Astrocyte of the hippocampus (primary cell): ENCODE data around the gene SLC19A2.
A peak's percentile ranks its signal among the peaks of the same experiment; 100 is the strongest.
"Not testable (repeated sequence)": the region's sequence is repeated elsewhere in the genome, so short reads cannot be mapped to it uniquely, and the experiment has no call there.

Source experiments
- DNase-seq: peaks from one replicate; pipeline ENCODE4 v3.0.0; 2011; ENCODE audit warnings: low read depth, low spot score

SLC19A2 gene

GRCh38 chr1:169485431-169486280, at the start of gene SLC19A2:
SLC19A2 (minus strand) TSS chr1:169485944; CDS start chr1:169485766, 178 bp downstream.
- DNase-seq, result peak; percentile 100

GRCh38 chr1:169534653-169535052, 48.9 kb upstream of the SLC19A2 start:
- DNase-seq, result no peak

GRCh38 chr1:169533528-169534190, 47.9 kb upstream of the SLC19A2 start:
- DNase-seq, result not testable (repeated sequence)

GRCh38 chr1:169530448-169530847, 44.7 kb upstream of the SLC19A2 start:
- DNase-seq, result no peak

DNA sequence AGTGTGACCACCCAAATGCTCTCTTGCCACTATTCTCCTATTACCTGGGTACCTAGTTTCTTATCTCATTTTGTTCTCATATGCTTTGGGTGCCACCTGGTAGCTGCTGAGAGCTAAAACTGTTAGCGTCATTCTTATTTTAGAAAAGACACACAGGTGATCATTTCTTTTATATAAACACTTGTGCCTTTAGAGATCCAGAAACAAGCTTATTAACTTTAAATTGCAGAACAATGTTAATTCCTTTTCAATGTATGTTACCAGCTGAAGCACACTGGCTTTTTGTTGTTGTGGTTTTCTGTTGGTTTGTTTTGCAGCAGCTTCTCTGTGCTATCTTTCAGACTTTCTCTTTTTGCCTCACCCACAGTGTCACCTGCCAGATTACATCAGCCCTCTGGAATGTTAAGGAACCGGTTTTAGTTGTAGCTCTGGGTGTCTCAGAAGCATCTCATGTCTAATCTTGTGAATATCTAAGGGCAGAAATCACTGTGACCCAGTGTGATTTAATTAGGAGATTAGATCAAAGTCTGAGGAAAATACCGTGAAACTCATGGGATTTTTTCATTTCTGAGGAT, 43.4 kb upstream of the SLC19A2 start:
- peak; percentile 63 for DNase-seq

- DNase-seq, result no peak
Measured at GRCh38 chr1:169528215-169529067, 42.7 kb upstream of the SLC19A2 start.

DNA sequence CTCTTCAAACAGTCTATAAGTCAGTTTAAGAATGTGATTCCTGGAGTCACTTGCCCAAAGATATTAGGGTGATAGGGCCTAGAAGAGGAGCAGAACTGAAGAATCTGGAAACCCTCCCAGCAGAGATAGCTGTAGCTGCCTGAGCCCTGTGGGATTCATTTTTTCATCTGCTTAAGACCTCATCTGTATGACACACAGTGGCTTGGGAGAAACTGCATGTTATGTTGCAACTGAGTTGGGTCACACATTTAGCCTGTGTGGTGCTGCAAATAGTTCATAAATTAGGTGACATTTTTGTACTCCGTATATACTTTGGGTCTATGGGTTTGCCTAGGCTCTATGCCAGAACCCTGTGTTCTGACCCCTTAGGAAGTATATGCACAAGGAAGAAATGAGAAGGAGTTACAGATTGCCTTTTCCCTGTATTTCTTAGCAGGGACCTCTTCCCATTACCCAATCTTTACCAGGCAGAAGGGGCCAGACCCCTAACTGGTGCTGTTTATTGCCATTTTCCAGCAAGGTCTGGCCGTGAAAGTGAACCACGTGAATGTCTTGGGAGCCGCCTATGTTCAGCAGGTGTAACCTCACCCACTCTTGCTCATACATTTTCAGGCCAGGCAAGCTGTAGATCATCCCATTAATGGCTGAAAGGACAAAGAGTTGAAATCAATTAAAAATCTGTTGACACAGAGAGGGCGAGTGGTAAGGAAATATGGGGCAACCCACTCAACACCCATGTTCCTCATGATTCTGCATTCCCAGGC, 41.9 kb upstream of the SLC19A2 start:
- no peak for DNase-seq

DNA sequence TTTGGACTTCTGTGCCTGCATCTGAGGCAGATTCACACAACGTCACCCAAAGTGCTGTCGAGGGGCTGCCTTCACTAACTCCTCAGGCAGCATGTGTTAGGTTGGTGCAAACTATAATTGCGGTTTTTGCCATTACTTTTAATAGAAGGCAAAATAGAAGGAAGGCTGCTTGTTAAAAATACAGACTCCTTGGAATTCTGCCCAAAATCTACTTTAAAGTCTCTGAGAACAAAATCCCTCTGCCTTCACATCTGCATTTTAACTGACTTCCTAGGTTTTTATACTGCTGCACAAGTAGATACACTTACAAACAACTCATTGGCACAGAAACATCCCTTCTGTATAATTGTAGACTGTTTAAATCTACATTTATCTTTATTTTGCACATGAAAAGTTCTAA, 41.3 kb upstream of the SLC19A2 start:
- DNase-seq, result no peak

DNA sequence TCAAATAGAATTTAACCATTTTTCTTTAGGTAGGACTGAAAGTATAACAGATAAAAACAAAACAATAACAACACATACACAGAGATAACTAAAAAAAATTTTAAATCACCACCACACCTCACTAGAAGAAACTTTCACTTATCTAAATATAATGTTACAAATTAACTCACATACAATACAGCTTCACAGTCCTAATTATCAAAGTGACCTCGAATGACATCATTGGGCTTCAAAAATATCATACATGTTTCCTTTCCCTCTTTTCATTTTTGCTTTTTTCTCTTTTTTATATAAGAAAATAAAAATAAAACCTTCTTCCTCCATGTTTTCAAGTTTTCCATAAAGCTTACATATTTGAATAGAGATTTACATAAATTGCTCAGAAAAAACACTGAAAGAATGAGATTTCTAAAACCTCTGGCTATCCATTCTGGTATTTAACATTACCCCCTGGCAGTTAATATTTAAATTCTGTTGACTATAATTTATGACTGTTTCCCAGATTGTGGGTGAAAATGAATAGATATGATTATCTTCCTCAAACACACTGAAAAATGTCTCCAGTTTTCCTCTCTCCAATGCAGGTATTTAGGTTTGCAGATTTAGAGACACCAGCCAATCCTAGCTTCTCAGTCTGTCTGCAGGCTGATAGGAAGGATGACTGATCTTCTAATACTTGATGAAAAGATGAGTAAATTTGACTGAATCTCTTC, 40.5 kb upstream of the SLC19A2 start:
- DNase-seq, result no peak

GRCh38 chr1:169525391-169525790, 39.6 kb upstream of the SLC19A2 start:
- no peak for DNase-seq

GRCh38 chr1:169523904-169524303, 38.2 kb upstream of the SLC19A2 start:
- no peak for DNase-seq

DNA sequence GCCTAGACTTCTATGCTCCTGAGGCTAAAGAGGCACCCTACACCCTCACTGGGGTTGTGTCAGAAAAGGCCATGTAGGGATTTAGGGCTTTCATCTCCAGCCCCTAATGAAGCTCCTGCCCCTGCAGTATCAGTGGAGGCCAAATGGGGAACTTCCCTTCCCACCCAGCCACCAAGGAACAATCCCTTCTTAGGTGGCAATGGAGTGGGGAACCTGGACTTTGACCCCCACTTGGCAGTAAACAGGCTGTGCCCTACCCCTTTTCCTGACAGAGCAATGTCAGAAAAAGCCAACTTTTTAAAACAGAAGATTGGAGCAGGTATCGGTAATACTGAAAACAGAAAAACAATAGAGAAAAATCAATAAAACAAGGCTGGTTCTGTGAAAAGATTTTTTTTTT, 35.5 kb upstream of the SLC19A2 start:
- no peak for DNase-seq

GRCh38 chr1:169517558-169518186, 31.9 kb upstream of the SLC19A2 start:
- no peak for DNase-seq

GRCh38 chr1:169515641-169516040, 29.9 kb upstream of the SLC19A2 start:
- DNase-seq, result no peak

DNA sequence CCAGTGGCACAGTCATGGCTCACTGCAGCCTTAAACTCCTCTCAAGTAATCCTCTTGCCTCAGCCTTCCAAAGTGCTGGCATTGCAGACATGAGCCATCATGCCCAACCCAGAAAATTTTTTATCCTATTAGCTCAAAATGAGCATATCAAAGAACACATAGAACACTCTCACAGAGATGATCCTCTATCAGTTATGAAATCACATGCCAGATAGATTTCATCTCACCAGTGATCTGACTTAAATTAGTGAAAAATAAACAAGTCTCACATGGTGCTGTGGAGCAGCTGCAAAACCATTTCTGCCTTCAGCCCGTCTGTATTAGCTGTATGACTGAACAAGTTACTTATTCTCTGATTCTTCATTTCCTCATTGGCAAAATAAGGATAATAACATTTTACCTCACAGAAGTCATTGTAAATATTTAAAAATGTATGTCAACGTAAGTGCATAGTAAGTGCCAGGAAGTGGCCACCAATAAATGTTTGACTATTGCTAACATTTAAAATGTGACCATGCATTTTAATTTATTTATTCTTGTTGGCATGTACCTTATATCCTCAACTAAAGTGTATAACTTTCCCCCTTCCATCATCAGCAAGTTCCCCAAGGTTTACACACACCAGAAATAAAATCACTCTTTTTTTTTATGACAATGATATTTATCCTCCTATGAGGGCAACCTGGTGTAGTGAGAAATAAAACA, 29.0 kb upstream of the SLC19A2 start:
- DNase-seq, result no peak

GRCh38 chr1:169513208-169513607, 27.5 kb upstream of the SLC19A2 start:
- no peak for DNase-seq

DNA sequence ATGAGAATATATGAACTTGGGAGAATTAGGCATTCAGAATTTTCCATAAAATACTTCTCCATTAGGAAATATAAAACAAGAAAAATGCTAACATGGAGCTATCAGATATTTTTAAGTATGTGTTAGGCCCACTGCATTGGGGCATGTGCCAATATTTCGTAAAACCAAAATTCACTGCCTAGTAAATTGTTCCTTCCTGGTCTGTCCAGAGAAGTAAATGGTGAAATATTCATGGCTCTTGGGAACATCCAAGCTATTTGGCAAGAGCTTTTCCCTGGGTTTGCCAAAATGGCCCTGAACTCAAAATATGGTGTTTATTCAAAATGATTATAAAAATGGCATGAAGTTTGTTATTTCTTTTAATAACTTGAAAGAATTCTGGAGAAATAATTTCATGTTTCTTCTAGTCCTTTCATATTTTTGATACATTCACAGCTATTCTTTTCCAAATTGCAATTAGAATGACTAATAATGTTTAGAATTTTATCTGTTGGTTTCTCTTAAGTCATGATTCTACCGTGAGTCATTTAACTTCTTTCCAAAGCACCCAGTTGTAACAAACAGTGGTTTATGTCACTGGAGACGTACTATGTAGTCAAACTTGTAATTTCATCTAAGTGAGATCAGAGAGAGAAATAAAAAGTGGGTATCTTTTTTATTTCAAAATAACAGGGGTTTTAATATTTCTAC, 25.7 kb upstream of the SLC19A2 start:
- peak; percentile 73 for DNase-seq

- DNase-seq, result no peak
Measured at GRCh38 chr1:169510060-169510459, 24.3 kb upstream of the SLC19A2 start.

GRCh38 chr1:169509354-169509753, 23.6 kb upstream of the SLC19A2 start:
- DNase-seq, result no peak
